ENCODE measurements around the gene OR6J1.

OR6J1 gene

DNA sequence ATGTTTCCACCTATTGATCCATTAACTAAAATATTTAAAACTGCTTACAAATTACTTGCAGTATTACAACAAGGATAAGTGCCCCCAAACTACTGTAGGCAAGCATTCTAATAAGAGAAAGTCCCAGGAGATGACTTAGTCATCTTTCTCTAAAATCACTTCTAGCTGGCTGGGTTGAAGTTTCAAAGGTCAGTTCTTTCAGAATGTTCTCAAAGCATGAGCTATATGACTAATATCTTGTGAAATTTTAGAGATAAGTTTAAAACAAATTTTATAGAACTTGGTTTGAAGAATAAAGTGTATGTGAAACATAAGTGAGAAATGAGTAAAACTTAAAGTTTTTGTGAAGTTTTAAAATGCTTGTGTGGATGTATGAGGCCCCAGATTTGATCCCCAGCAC, 24.3 kb upstream of the OR6J1 start:
- H3K4me1 ChIP-seq (ENCODE audit: control insufficient read depth, insufficient read depth, low read depth, low read length) = no peaks in the 10 kb centered on the region
- H4K8ac ChIP-seq (ENCODE audit: low read length) = no peak overlapping the region
- no peak overlapping the region for H3K14ac ChIP-seq (ENCODE audit: low read length in 2 of 2)
- H3K36me3 ChIP-seq (ENCODE audit: control insufficient read depth in 1 of 2, insufficient read depth in 2 of 2, low read depth in 1 of 2, low read length in 2 of 2) = no peaks in the 10 kb centered on the region
- peak overlapping the region in 1 of 2 experiments; percentile 22 for H3K4me3 ChIP-seq (ENCODE audit: insufficient read depth in 1 of 2, low read depth in 1 of 2, low read length in 2 of 2)
- H3K27me3 ChIP-seq (ENCODE audit: control insufficient read depth in 1 of 2, insufficient read depth in 1 of 2, low read length in 2 of 2) = no peaks in the 10 kb centered on the region
- no peak overlapping the region for H2BK5ac ChIP-seq (ENCODE audit: low read depth, low read length, poor library complexity, severe bottlenecking)
- H3K27ac ChIP-seq (ENCODE audit: low read length, poor library complexity, severe bottlenecking) = no peak overlapping the region
- H3K23ac ChIP-seq (ENCODE audit: low read length in 2 of 2) = no peak overlapping the region
- DNase-seq = peak; percentile 68
- H3K9me3 ChIP-seq (ENCODE audit: control insufficient read depth, low read length) = no peaks in the 10 kb centered on the region
- no peak overlapping the region for H4K91ac ChIP-seq (ENCODE audit: low read length)
- H3K4ac ChIP-seq (ENCODE audit: low read depth in 1 of 2, low read length in 2 of 2) = no peak overlapping the region
- H2AK5ac ChIP-seq (ENCODE audit: low read length, severe bottlenecking) = no peak overlapping the region
- no peak overlapping the region for H2BK12ac ChIP-seq (ENCODE audit: low read length in 2 of 2)
- H2BK120ac ChIP-seq (ENCODE audit: low read depth, low read length) = no peak overlapping the region
- no peak overlapping the region for H3K4me2 ChIP-seq (ENCODE audit: low read length, poor library complexity, severe bottlenecking)
- no peak overlapping the region for H2AFZ ChIP-seq (ENCODE audit: low read depth, low read length)
- H3K79me1 ChIP-seq (replicated peaks; ENCODE audit: low read length, poor library complexity, severe bottlenecking) = no peaks in the 10 kb centered on the region
- peak overlapping the region; percentile 36 for H3K9ac ChIP-seq (ENCODE audit: low read length)
- H3K18ac ChIP-seq (ENCODE audit: low read depth in 1 of 2, low read length in 2 of 2) = no peak overlapping the region
- H2BK15ac ChIP-seq (ENCODE audit: low read depth, poor library complexity, severe bottlenecking) = no peak overlapping the region

DNA sequence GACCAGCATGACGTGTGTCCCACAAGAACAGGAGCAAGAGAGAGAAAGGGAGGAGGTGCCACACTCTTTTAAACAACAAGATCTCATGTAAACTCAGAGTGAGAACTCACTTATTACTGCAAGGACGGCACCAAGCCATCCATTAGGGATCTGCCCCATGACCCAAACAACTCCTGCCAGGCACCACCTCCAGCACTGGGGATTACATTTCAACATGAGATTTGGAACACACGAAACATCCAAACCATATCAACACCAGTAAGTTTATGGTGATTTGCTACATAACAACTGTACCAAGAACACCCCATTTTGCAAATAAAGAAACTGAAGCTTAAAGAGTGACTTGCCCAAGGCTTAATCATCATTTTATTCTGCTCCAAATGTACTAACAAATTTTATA, 23.7 kb upstream of the OR6J1 start:
- Histone ChIP-seq H3K9ac (ENCODE audit: low read length) (peak overlapping the region; percentile 36), H3K23ac (ENCODE audit: low read length in 2 of 2) (no peak overlapping the region), H4K91ac (ENCODE audit: low read length) (no peak overlapping the region), H3K4me1 (ENCODE audit: control insufficient read depth, insufficient read depth, low read depth, low read length) (no peaks in the 10 kb centered on the region), H3K27me3 (ENCODE audit: control insufficient read depth in 1 of 2, insufficient read depth in 1 of 2, low read length in 2 of 2) (no peaks in the 10 kb centered on the region), H3K4me2 (ENCODE audit: low read length, poor library complexity, severe bottlenecking) (no peak overlapping the region), H3K27ac (ENCODE audit: low read length, poor library complexity, severe bottlenecking) (no peak overlapping the region), H2BK120ac (ENCODE audit: low read depth, low read length) (no peak overlapping the region), H2AFZ (ENCODE audit: low read depth, low read length) (no peak overlapping the region), H3K4ac (ENCODE audit: low read depth in 1 of 2, low read length in 2 of 2) (no peak overlapping the region), H3K14ac (ENCODE audit: low read length in 2 of 2) (no peak overlapping the region), H2BK5ac (ENCODE audit: low read depth, low read length, poor library complexity, severe bottlenecking) (no peak overlapping the region), H3K4me3 (ENCODE audit: insufficient read depth in 1 of 2, low read depth in 1 of 2, low read length in 2 of 2) (peak overlapping the region in 1 of 2 experiments; percentile 22), H2BK12ac (ENCODE audit: low read length in 2 of 2) (no peak overlapping the region), H2BK15ac (ENCODE audit: low read depth, poor library complexity, severe bottlenecking) (no peak overlapping the region), H2AK5ac (ENCODE audit: low read length, severe bottlenecking) (no peak overlapping the region), H3K79me1 (replicated peaks; ENCODE audit: low read length, poor library complexity, severe bottlenecking) (no peaks in the 10 kb centered on the region), H3K36me3 (ENCODE audit: control insufficient read depth in 1 of 2, insufficient read depth in 2 of 2, low read depth in 1 of 2, low read length in 2 of 2) (no peaks in the 10 kb centered on the region), H3K9me3 (ENCODE audit: control insufficient read depth, low read length) (no peaks in the 10 kb centered on the region), H4K8ac (ENCODE audit: low read length) (no peak overlapping the region), H3K18ac (ENCODE audit: low read depth in 1 of 2, low read length in 2 of 2) (no peak overlapping the region)
- 78% methylated on average over 3 of the region's 3 CpGs for WGBS
- no peak for DNase-seq

DNA sequence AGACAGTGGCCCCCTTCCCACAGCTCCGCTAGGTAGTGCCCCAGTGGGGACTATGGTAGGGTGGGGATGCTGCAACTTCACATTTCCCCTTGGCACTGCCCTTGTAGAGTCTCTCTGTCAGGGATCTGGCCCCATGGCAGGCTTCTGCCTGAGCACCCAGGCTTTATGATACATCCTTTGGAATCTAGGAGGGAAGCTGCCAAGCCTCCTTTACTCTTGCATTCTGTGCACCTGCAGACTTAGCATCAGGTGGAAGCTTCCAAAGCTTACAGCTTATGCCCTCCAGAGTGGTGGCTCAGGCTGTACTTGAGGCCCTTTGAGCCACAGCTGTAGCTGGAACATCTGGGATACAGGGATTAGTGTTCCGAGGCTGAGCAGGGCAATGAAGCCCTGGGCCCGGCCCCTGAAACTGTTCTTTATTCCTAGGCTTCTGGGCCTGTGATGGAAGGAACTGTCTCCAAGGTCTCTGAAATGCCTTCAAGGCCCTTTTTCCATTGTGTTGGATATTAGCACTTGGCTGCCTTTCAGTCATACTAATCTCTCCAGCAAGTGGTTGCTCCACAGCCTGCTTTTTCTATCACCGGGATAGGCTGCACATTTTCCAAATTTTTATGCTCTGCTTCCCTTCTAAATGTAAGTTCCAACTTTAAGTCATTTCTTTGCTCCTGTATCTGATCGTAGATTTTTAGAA, 22.2 kb upstream of the OR6J1 start:
- no peak for DNase-seq
- no peak overlapping the region for H3K23ac ChIP-seq (ENCODE audit: low read length in 2 of 2)
- 95% methylated on average over 5 of the region's 5 CpGs for WGBS

GRCh38 chr14:22664261-22664660, 20.1 kb upstream of the OR6J1 start:
- Histone ChIP-seq H3K27me3 (ENCODE audit: control insufficient read depth in 1 of 2, insufficient read depth in 1 of 2, low read length in 2 of 2) (no peaks in the 10 kb centered on the region), H3K18ac (ENCODE audit: low read depth in 1 of 2, low read length in 2 of 2) (no peak overlapping the region), H3K14ac (ENCODE audit: low read length in 2 of 2) (no peak overlapping the region), H2BK15ac (ENCODE audit: low read depth, poor library complexity, severe bottlenecking) (no peak overlapping the region), H3K4me2 (ENCODE audit: low read length, poor library complexity, severe bottlenecking) (no peak overlapping the region), H3K4me3 (ENCODE audit: insufficient read depth in 1 of 2, low read depth in 1 of 2, low read length in 2 of 2) (no peak overlapping the region), H2BK5ac (ENCODE audit: low read depth, low read length, poor library complexity, severe bottlenecking) (no peak overlapping the region), H4K91ac (ENCODE audit: low read length) (no peak overlapping the region), H3K79me1 (replicated peaks; ENCODE audit: low read length, poor library complexity, severe bottlenecking) (no peaks in the 10 kb centered on the region), H3K9me3 (ENCODE audit: control insufficient read depth, low read length) (no peaks in the 10 kb centered on the region), H2AK5ac (ENCODE audit: low read length, severe bottlenecking) (no peak overlapping the region), H4K8ac (ENCODE audit: low read length) (no peak overlapping the region), H3K27ac (ENCODE audit: low read length, poor library complexity, severe bottlenecking) (no peak overlapping the region), H3K9ac (ENCODE audit: low read length) (no peak overlapping the region), H3K23ac (ENCODE audit: low read length in 2 of 2) (no peak overlapping the region), H2BK12ac (ENCODE audit: low read length in 2 of 2) (no peak overlapping the region), H3K4ac (ENCODE audit: low read depth in 1 of 2, low read length in 2 of 2) (no peak overlapping the region), H3K36me3 (ENCODE audit: control insufficient read depth in 1 of 2, insufficient read depth in 2 of 2, low read depth in 1 of 2, low read length in 2 of 2) (no peaks in the 10 kb centered on the region), H2AFZ (ENCODE audit: low read depth, low read length) (no peak overlapping the region), H2BK120ac (ENCODE audit: low read depth, low read length) (no peak overlapping the region), H3K4me1 (ENCODE audit: control insufficient read depth, insufficient read depth, low read depth, low read length) (no peaks in the 10 kb centered on the region)
- 62% methylated on average over 6 of the region's 6 CpGs for WGBS
- peak; percentile 68 for DNase-seq

More for the DNA sequence above, 22.2 kb upstream of the OR6J1 start:
- Histone ChIP-seq H3K4me1 (ENCODE audit: control insufficient read depth, insufficient read depth, low read depth, low read length) (no peaks in the 10 kb centered on the region), H2AK5ac (ENCODE audit: low read length, severe bottlenecking) (no peak overlapping the region), H4K91ac (ENCODE audit: low read length) (no peak overlapping the region), H3K4me3 (ENCODE audit: insufficient read depth in 1 of 2, low read depth in 1 of 2, low read length in 2 of 2) (no peak overlapping the region), H3K14ac (ENCODE audit: low read length in 2 of 2) (no peak overlapping the region), H2AFZ (ENCODE audit: low read depth, low read length) (no peak overlapping the region), H2BK120ac (ENCODE audit: low read depth, low read length) (no peak overlapping the region), H3K9ac (ENCODE audit: low read length) (no peak overlapping the region), H3K4ac (ENCODE audit: low read depth in 1 of 2, low read length in 2 of 2) (no peak overlapping the region), H4K8ac (ENCODE audit: low read length) (no peak overlapping the region), H3K18ac (ENCODE audit: low read depth in 1 of 2, low read length in 2 of 2) (no peak overlapping the region), H3K27me3 (ENCODE audit: control insufficient read depth in 1 of 2, insufficient read depth in 1 of 2, low read length in 2 of 2) (no peaks in the 10 kb centered on the region), H2BK15ac (ENCODE audit: low read depth, poor library complexity, severe bottlenecking) (no peak overlapping the region), H3K9me3 (ENCODE audit: control insufficient read depth, low read length) (no peaks in the 10 kb centered on the region), H2BK12ac (ENCODE audit: low read length in 2 of 2) (no peak overlapping the region), H3K79me1 (replicated peaks; ENCODE audit: low read length, poor library complexity, severe bottlenecking) (no peaks in the 10 kb centered on the region), H3K27ac (ENCODE audit: low read length, poor library complexity, severe bottlenecking) (no peak overlapping the region), H3K36me3 (ENCODE audit: control insufficient read depth in 1 of 2, insufficient read depth in 2 of 2, low read depth in 1 of 2, low read length in 2 of 2) (no peaks in the 10 kb centered on the region), H2BK5ac (ENCODE audit: low read depth, low read length, poor library complexity, severe bottlenecking) (no peak overlapping the region), H3K4me2 (ENCODE audit: low read length, poor library complexity, severe bottlenecking) (no peak overlapping the region)
